Panc1 (cell line): ENCODE measurements around the gene GMPPB.

ENCODE experiments used
- CTCF ChIP-seq: fragments of 450-650 bp; IDR thresholded peaks from 2 replicates; pipeline ENCODE4 v1.5.1; 2017; ENCODE audit warnings: mild to moderate bottlenecking
- POLR2AphosphoS5 ChIP-seq: IDR thresholded peaks from 2 replicates; pipeline ENCODE4 v1.6.1; 2012; ENCODE audit warnings: mild to moderate bottlenecking, low read depth, low read length, moderate library complexity
- REST ChIP-seq, 2 experiments: IDR thresholded peaks; 2 replicates each; pipeline ENCODE4 v1.6.1; 2011 to 2012; ENCODE audit warnings: low read depth in 2 of 2, control low read depth in 1 of 2, low read length in 1 of 2, mild to moderate bottlenecking in 1 of 2, moderate library complexity in 1 of 2; ENCODE audit not compliant: insufficient read depth in 1 of 2
- SIN3A ChIP-seq: IDR thresholded peaks from 2 replicates; pipeline ENCODE4 v1.6.1; 2012; ENCODE audit warnings: low read depth, mild to moderate bottlenecking, low read length, moderate library complexity, borderline replicate concordance; ENCODE audit not compliant: insufficient read depth
- TCF7L2 ChIP-seq: IDR thresholded peaks from 2 replicates; pipeline ENCODE4 v1.6.1; 2011; ENCODE audit warnings: mild to moderate bottlenecking, low read depth, low read length, inconsistent platforms

GRCh38 chr3:49719214-49719884 is 4.4 kb downstream of the GMPPB start, which contains the start of gene AMIGO3:
- TF ChIP-seq CTCF (no peak; the same call in 1 of the 2 replicates), SIN3A (no peak), REST (IDR thresholded peaks at IDR 0.05; ENCODE audit: insufficient read depth in 1 of 2, low read depth in 2 of 2, low read length in 1 of 2) (no peak), TCF7L2 (no peak), POLR2AphosphoS5 (peak; percentile 58; the same call in 1 of the 2 replicates)
